Parathyroid adenoma (tissue), 2 donors: ENCODE data around the gene MIP.

ENCODE experiments used
- H2AFZ ChIP-seq: fragments of 300-600 bp; sonication (generic); one replicate; pipeline ENCODE4 v1.7.0; 2017; ENCODE audit warnings: antibody characterized with exemption, mild to moderate bottlenecking
- H3K27ac ChIP-seq: fragments of 300-600 bp; sonication (generic); one replicate; pipeline ENCODE4 v1.7.0; 2017
- H3K27me3 ChIP-seq: fragments of 300-600 bp; sonication (generic); one replicate; pipeline ENCODE4 v1.7.0; 2017; ENCODE audit warnings: low read length; ENCODE audit not compliant: control insufficient read depth, insufficient read depth
- H3K36me3 ChIP-seq: fragments of 300-600 bp; sonication (generic); one replicate; pipeline ENCODE4 v1.7.0; 2017; ENCODE audit warnings: low read length; ENCODE audit not compliant: control insufficient read depth, insufficient read depth
- H3K4me1 ChIP-seq: fragments of 300-600 bp; sonication (generic); one replicate; pipeline ENCODE4 v1.7.0; 2017; ENCODE audit warnings: control low read depth
- H3K4me2 ChIP-seq: fragments of 300-600 bp; sonication (generic); one replicate; pipeline ENCODE4 v1.7.0; 2017; ENCODE audit warnings: low read length
- H3K4me3 ChIP-seq: fragments of 300-600 bp; sonication (generic); one replicate; pipeline ENCODE4 v1.7.0; 2017; ENCODE audit warnings: low read depth, low read length
- H3K79me2 ChIP-seq: fragments of 300-600 bp; sonication (generic); one replicate; pipeline ENCODE4 v1.7.0; 2017; ENCODE audit warnings: control low read depth
- H3K9ac ChIP-seq: fragments of 300-600 bp; sonication (generic); one replicate; pipeline ENCODE4 v1.7.0; 2017; ENCODE audit warnings: mild to moderate bottlenecking
- H3K9me3 ChIP-seq: fragments of 300-600 bp; sonication (generic); one replicate; pipeline ENCODE4 v1.7.0; 2017; ENCODE audit warnings: low read length; ENCODE audit not compliant: control insufficient read depth
- TF ChIP-seq, protein P1 (sequence below): fragments of 300-600 bp; sonication (generic); IDR thresholded peaks from one replicate; pipeline ENCODE4 v1.7.0; 2017; ENCODE audit warnings: antibody characterized with exemption, mild to moderate bottlenecking
- donor health status: primary hyperparathyroidism.

MIP gene

DNA sequence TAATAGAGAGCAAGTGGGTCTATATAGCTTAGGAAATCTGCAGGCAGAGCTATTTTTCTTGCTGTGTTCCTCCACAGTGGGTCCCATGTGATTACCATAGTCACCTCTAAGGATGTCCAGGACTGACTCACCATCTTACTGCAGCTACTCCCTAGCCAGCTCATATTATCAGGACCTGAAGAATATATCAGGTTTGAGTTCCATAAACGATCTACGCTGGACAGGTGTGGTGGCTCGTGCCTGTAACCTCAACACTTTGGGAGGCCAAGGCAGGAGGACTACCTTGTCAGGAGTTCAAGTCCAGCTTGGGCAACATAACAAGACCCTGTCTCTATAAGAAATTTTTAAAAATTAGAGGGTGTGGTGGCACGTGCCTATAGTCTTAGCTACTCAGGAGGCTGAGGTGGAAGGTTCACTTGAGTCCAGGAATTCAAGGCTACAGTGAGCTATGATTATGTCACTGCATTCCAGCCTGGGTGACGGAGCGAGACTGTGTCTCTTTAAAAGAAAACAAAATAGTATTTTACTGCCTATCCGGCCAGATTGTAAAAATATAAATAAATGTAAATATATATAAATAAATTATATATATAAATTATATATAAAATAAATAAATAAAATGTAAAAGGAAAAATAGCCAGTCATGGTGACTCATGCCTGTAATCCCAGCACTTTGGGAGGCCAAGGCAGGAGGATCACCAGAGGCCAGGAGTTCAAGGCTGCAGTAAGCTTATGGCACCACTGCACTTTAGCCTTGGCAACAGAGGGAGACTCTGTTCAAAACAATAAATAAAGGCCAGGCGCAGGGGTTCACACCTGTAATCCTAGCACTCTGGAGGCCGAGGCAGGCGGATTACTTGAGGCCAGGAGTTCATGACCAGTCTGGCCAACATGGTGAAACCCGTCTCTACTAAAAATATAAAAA is 7.0 kb upstream of the MIP start:
- Histone ChIP-seq H3K79me2 (no peaks in the 10 kb centered on the region), H2AFZ (no peak overlapping the region), H3K4me2 (no peak overlapping the region), H3K4me3 (no peak overlapping the region), H3K36me3 (no peaks in the 10 kb centered on the region), H3K27ac (no peak overlapping the region), H3K4me1 (no peaks in the 10 kb centered on the region), H3K27me3 (no peaks in the 10 kb centered on the region), H3K9ac (no peak overlapping the region), H3K9me3 (no peaks in the 10 kb centered on the region)
- TF ChIP-seq, protein P1, sequence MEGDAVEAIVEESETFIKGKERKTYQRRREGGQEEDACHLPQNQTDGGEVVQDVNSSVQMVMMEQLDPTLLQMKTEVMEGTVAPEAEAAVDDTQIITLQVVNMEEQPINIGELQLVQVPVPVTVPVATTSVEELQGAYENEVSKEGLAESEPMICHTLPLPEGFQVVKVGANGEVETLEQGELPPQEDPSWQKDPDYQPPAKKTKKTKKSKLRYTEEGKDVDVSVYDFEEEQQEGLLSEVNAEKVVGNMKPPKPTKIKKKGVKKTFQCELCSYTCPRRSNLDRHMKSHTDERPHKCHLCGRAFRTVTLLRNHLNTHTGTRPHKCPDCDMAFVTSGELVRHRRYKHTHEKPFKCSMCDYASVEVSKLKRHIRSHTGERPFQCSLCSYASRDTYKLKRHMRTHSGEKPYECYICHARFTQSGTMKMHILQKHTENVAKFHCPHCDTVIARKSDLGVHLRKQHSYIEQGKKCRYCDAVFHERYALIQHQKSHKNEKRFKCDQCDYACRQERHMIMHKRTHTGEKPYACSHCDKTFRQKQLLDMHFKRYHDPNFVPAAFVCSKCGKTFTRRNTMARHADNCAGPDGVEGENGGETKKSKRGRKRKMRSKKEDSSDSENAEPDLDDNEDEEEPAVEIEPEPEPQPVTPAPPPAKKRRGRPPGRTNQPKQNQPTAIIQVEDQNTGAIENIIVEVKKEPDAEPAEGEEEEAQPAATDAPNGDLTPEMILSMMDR = no peak

DNA sequence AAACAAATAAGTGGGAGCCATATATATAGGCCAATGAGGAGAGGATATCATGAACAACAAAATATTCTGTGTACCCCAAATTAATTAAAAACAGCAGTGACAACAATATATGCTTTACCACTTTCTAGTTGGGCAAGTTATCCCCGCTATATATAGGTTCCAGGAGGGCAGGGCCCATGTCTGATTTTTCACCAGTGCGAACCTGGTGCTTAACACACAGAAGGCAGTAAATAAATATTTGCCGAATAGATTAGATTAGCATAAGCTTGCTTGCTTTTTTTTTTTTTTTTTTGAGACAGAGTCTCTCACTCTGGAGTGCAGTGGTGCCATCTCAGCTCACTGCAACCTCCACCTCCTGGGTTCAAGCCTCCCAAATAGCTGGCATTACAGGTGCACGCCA is 3.4 kb upstream of the MIP start:
- Histone ChIP-seq H3K9ac (no peak overlapping the region), H3K27ac (no peak overlapping the region), H3K79me2 (no peaks in the 10 kb centered on the region), H3K9me3 (no peaks in the 10 kb centered on the region), H3K4me3 (no peak overlapping the region), H3K27me3 (no peaks in the 10 kb centered on the region), H3K36me3 (no peaks in the 10 kb centered on the region), H2AFZ (no peak overlapping the region), H3K4me2 (no peak overlapping the region), H3K4me1 (no peaks in the 10 kb centered on the region)
- TF ChIP-seq, protein P1 = no peak

DNA sequence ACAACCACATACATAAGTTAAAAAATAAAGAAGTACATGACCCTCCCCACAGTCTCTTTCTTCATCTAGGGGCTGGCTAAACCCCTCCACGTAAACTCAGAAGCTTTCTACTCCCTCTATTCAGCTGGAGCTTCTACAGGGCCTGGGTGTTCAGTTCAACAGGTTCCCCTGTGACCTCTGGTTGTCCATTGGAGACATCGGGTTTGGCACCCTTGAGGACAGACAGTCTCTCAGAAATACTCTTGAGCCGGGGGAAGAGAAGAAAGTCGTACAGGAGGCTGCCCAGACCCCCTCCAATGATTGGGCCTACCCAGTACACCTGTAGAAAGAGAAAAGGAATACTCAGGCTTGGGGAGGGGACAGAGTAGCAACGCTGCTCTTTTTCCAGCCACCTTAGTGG is 3.3 kb downstream of the MIP start:
- Histone ChIP-seq H3K4me3 (no peak overlapping the region), H3K36me3 (no peaks in the 10 kb centered on the region), H3K79me2 (no peaks in the 10 kb centered on the region), H2AFZ (no peak overlapping the region), H3K27me3 (no peaks in the 10 kb centered on the region), H3K9me3 (no peaks in the 10 kb centered on the region), H3K27ac (no peak overlapping the region), H3K9ac (no peak overlapping the region), H3K4me2 (no peak overlapping the region), H3K4me1 (peaks cover 3% of the 10 kb centered on the region)
- TF ChIP-seq, protein P1 = no peak

DNA sequence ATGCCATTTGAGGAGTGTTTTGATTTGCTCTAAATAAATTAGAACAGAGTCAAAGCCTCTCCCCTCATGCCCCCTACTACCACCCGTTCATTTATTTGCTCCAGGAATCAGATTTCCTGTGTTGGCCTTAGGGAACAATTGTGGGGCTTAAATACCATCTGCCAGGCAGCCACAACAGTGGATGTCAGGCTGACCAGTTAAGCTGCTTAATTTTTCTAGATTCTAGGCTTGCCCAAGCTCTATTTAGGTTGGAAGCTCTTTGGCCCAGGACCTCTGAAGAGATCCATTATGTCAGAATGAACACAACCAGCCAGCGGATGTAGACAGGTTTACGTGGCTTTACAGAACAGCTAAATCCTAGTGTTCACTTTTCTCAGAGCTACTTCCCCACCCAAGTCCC is 4.2 kb downstream of the MIP start:
- H3K4me2 ChIP-seq = no peak overlapping the region
- no peaks in the 10 kb centered on the region for H3K9me3 ChIP-seq
- peaks cover 3% of the 10 kb centered on the region for H3K4me1 ChIP-seq
- H3K27me3 ChIP-seq = no peaks in the 10 kb centered on the region
- no peak overlapping the region for H2AFZ ChIP-seq
- H3K79me2 ChIP-seq = no peaks in the 10 kb centered on the region
- TF ChIP-seq, protein P1 = no peak
- H3K4me3 ChIP-seq = no peak overlapping the region
- H3K9ac ChIP-seq = no peak overlapping the region
- no peak overlapping the region for H3K27ac ChIP-seq
- no peaks in the 10 kb centered on the region for H3K36me3 ChIP-seq

DNA sequence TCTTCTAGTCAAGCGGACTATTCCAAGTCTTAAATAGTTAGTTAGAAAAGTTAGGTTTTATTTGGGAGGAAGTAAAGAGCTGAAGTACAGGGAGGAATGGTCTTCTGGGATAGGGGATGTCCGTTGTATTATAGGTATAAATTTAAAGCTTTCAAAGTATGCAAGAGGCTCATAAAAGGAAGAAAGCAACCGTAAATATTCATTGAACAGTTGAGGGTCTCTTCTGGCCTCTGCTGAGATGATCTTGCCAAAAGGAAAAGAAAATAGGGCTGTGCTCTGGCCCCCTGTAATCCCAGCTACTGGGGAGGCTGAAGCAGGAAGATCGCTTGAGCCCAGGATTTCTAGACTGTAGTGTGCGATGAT is 4.9 kb downstream of the MIP start:
- Histone ChIP-seq H3K4me2 (peak overlapping the region; percentile 89), H3K9me3 (no peaks in the 10 kb centered on the region), H2AFZ (peak overlapping the region; percentile 92), H3K27me3 (no peaks in the 10 kb centered on the region), H3K9ac (no peak overlapping the region), H3K79me2 (no peaks in the 10 kb centered on the region), H3K36me3 (no peaks in the 10 kb centered on the region), H3K4me1 (peaks cover 3% of the 10 kb centered on the region), H3K4me3 (peak overlapping the region; percentile 90), H3K27ac (peak overlapping the region; percentile 73)
- TF ChIP-seq, protein P1 = no peak
